Measurements from ENCODE around the gene ZHX3. TPM values are rescaled to one million over a fixed set of nuclear protein-coding genes. Genes with fewer than 3 reads are reported as not detected.

Gene ZHX3
- total and polyA plus RNA-seq, 10 of the 15 experiments (the other 5 are each of a cell fraction or from before 2014, with no cell fraction given): 1.3 to 14.0 (median 5.0) TPM

GRCh38 chr20:41272339-41272738 is 45.2 kb downstream of the ZHX3 start:
- intact Hi-C loops (cut with micrococcal nuclease; ENCODE audit: unreplicated experiment): no loop called here
- in situ Hi-C loops (cut with MboI): no loop called here
- no peak overlapping the region for H2AFZ ChIP-seq (ENCODE audit: control insufficient read depth, low read depth, low read length)
- H3K4me2 ChIP-seq (ENCODE audit: control insufficient read depth, insufficient read depth): no peak overlapping the region
- ChIA-PET RAD21 (ENCODE audit: unreplicated experiment) (no interaction called here), CTCF (interaction anchor here (0.9 to 1.1 kb wide), 2 partner anchors 57 to 68 kb away, joined by 3 to 4 read pairs; partner anchors contain the start of gene LPIN3), SMC1A (ENCODE audit: uncharacterized antibody, unreplicated experiment) (interaction anchor here (1.2 kb wide), 2 partner anchors 16 to 137 kb away, joined by 3 read pairs; no protein-coding TSS in a partner anchor), POLR2A (interaction anchor here (1.2 kb wide), 1 partner anchor 10 kb away, joined by 3 read pairs; no protein-coding TSS in a partner anchor)
- H3K79me2 ChIP-seq (ENCODE audit: control insufficient read depth, insufficient read depth, low read length): no peaks in the 10 kb centered on the region
- H3K4me1 ChIP-seq (ENCODE audit: control insufficient read depth, insufficient read depth, low read length): no peaks in the 10 kb centered on the region
- no peak for FAIRE-seq
- H4K20me1 ChIP-seq (ENCODE audit: control insufficient read depth, insufficient read depth): no peaks in the 10 kb centered on the region
- DNase-seq (ENCODE audit: low read depth, low spot score): no peak
- H3K36me3 ChIP-seq (ENCODE audit: control insufficient read depth in 2 of 2, insufficient read depth in 2 of 2, low read length in 1 of 2): no peaks in the 10 kb centered on the region
- no peak overlapping the region for H3K4me3 ChIP-seq
- H3K9me3 ChIP-seq (replicated peaks; ENCODE audit: control insufficient read depth, insufficient read depth, low read length): no peaks in the 10 kb centered on the region
- H3K9ac ChIP-seq (ENCODE audit: control insufficient read depth, insufficient read depth, low read length): no peak overlapping the region
- no peaks in the 10 kb centered on the region for H3K27me3 ChIP-seq (replicated peaks in 1 of 2; ENCODE audit: control insufficient read depth in 2 of 2, insufficient read depth in 2 of 2, low read length in 1 of 2)
- H3K27ac ChIP-seq (ENCODE audit: control insufficient read depth, insufficient read depth): no peak overlapping the region
- 88% methylated on average over 1 of the region's 1 CpG for WGBS (ENCODE audit: insufficient coverage, insufficient replicate concordance, low lambda C conversion rate, missing lambda C conversion rate)
- no TSS peak for BruUV-seq (replicated peaks)
- TF ChIP-seq HCFC1 (IDR thresholded peaks at IDR 0.05; ENCODE audit: low read length) (no peak), FOXK2 (IDR thresholded peaks at IDR 0.05) (0 out of 2 replicates have a peak, but pooled peaks have one; percentile 27), ZBED1 (IDR thresholded peaks at IDR 0.05; ENCODE audit: borderline replicate concordance) (no peak), ETV6 (conservative IDR thresholded peaks at IDR 0.05 in 1 of 2, IDR thresholded peaks at IDR 0.05 in 1 of 2; ENCODE audit: borderline replicate concordance in 1 of 2, low read depth in 1 of 2) (no peak), ZNF217 (IDR thresholded peaks at IDR 0.05) (no peak), CUX1 (IDR thresholded peaks at IDR 0.05; ENCODE audit: insufficient replicate concordance, low read depth, low read length) (no peak)
- no peak for ATAC-seq
